Measurements from ENCODE around the gene TFPT. TPM values are rescaled to one million over a fixed set of nuclear protein-coding genes. Genes with fewer than 3 reads are reported as not detected.

Gene TFPT
- total RNA-seq, 4 donors from 2014 or later = 7.7 to 17.9 (median 13.5) TPM

Other genes starting within 250 kb of the TFPT start
- 10 to 100 TPM; 16.4 to 37.8 (median 21.8) TPM for gene MYADM, start 247.8 kb downstream of the TFPT start, total RNA-seq
- not detected for gene PRKCG, start 233.5 kb downstream of the TFPT start, total RNA-seq
- not detected for gene CACNG7, start 206.4 kb downstream of the TFPT start, total RNA-seq
- not detected for gene CACNG8, start 152.7 kb downstream of the TFPT start, total RNA-seq
- gene CACNG6, start 124.0 kb downstream of the TFPT start, total RNA-seq = not detected
- gene VSTM1, start 51.8 kb downstream of the TFPT start, total RNA-seq = not detected
- gene TARM1, start 34.3 kb downstream of the TFPT start, total RNA-seq = not detected
- gene OSCAR, start 14.9 kb downstream of the TFPT start, total RNA-seq = 1 to 10 TPM in 1 of 4 donors, under 1 TPM in 2, not detected in 1; 0.39 to 1.1 (median 0.96) TPM
- gene NDUFA3, start 12.8 kb downstream of the TFPT start, total RNA-seq = 100 to 1,000 TPM in 1 of 4 donors, 10 to 100 TPM in 3; 17.7 to 100 (median 52.7) TPM
- gene PRPF31, start 97 bp upstream of the TFPT start, total RNA-seq = 10 to 100 TPM; 53.6 to 66.7 (median 57.1) TPM
- gene CNOT3, start 22.1 kb upstream of the TFPT start, total RNA-seq = 10 to 100 TPM; 22.4 to 30.3 (median 29.8) TPM
- 10 to 100 TPM in 1 of 4 donors, 1 to 10 TPM in 3; 6.3 to 14.5 (median 8.2) TPM for gene LENG1, start 44.1 kb upstream of the TFPT start, total RNA-seq
- gene TMC4, start 57.5 kb upstream of the TFPT start, total RNA-seq = 10 to 100 TPM; 42.6 to 91.7 (median 68.5) TPM
- gene MBOAT7, start 73.9 kb upstream of the TFPT start, total RNA-seq = 100 to 1,000 TPM in 1 of 4 donors, 10 to 100 TPM in 3; 47.3 to 101 (median 69.0) TPM
- gene TSEN34, start 75.7 kb upstream of the TFPT start, total RNA-seq = 100 to 1,000 TPM in 1 of 4 donors, 10 to 100 TPM in 3; 58.1 to 102 (median 82.0) TPM
- 1,000 to 10,000 TPM; 1,847 to 2,152 (median 2,039) TPM for gene RPS9, start 85.2 kb upstream of the TFPT start, total RNA-seq
- gene LILRB3, start 107.3 kb upstream of the TFPT start, total RNA-seq = 10 to 100 TPM in 2 of 4 donors, 1 to 10 TPM in 1, under 1 TPM in 1; 0.56 to 16.1 (median 10.1) TPM
- 1 to 10 TPM in 2 of 4 donors, under 1 TPM in 1, not detected in 1; 0.46 to 1.6 (median 1.1) TPM for gene LILRA6, start 127.1 kb upstream of the TFPT start, total RNA-seq
- 10 to 100 TPM in 1 of 4 donors, 1 to 10 TPM in 3; 2.0 to 11.4 (median 5.9) TPM for gene LILRB5, start 141.6 kb upstream of the TFPT start, total RNA-seq
- 1 to 10 TPM in 2 of 4 donors, under 1 TPM in 2; 0.67 to 2.0 (median 1.1) TPM for gene LILRB2, start 165.5 kb upstream of the TFPT start, total RNA-seq
- under 1 TPM in 2 of 4 donors, not detected in 2; 0.45 to 0.81 TPM for gene LILRA5, start 197.5 kb upstream of the TFPT start, total RNA-seq
- gene LILRA4, start 223.5 kb upstream of the TFPT start, total RNA-seq = not detected
- 10 to 100 TPM in 2 of 4 donors, 1 to 10 TPM in 2; 3.1 to 14.5 (median 8.7) TPM for gene LAIR1, start 249.3 kb upstream of the TFPT start, total RNA-seq